RPMI8226 (cell line): Measurements from ENCODE around the gene PSMB9.
"Not testable (repeated sequence)": the region's sequence is repeated elsewhere in the genome, so short reads cannot be mapped to it uniquely, and the experiment has no call there.

Experiments
- DNase-seq: peaks from one replicate; pipeline ENCODE4 v3.0.0-alpha.2; 2015

PSMB9 gene

GRCh38 chr6:32865724-32866443, 11.9 kb downstream of the PSMB9 start:
- peak; percentile 16 for DNase-seq

GRCh38 chr6:32867022-32867477, 13.1 kb downstream of the PSMB9 start:
- DNase-seq = no peak

- no peak for DNase-seq
Observed at GRCh38 chr6:32867554-32868256, 13.7 kb downstream of the PSMB9 start.

- DNase-seq = peak; percentile 84
Observed at GRCh38 chr6:32868257-32868788, 14.3 kb downstream of the PSMB9 start.

- DNase-seq = not testable (repeated sequence)
Observed at GRCh38 chr6:32873947-32874346, 20.0 kb downstream of the PSMB9 start.

- DNase-seq = no peak
Observed at GRCh38 chr6:32876603-32877002, 22.6 kb downstream of the PSMB9 start.

GRCh38 chr6:32879691-32880090, 25.7 kb downstream of the PSMB9 start:
- DNase-seq = no peak

GRCh38 chr6:32880962-32881361, 27.0 kb downstream of the PSMB9 start:
- not testable (repeated sequence) for DNase-seq

- no peak for DNase-seq
Observed at GRCh38 chr6:32882879-32883250, 28.9 kb downstream of the PSMB9 start.

- DNase-seq = no peak
Observed at GRCh38 chr6:32883789-32884188, 29.8 kb downstream of the PSMB9 start.

GRCh38 chr6:32885698-32886286, 31.8 kb downstream of the PSMB9 start:
- DNase-seq = peak; percentile 75

- DNase-seq = no peak
Observed at GRCh38 chr6:32886681-32887383, 32.8 kb downstream of the PSMB9 start.

- DNase-seq = no peak
Observed at GRCh38 chr6:32887616-32888015, 33.6 kb downstream of the PSMB9 start.

GRCh38 chr6:32888576-32888975, 34.6 kb downstream of the PSMB9 start:
- DNase-seq = no peak

GRCh38 chr6:32889533-32889932, 35.5 kb downstream of the PSMB9 start:
- no peak for DNase-seq

GRCh38 chr6:32890831-32891230, 36.8 kb downstream of the PSMB9 start:
- DNase-seq = no peak

- peak; percentile 95 for DNase-seq
Observed at GRCh38 chr6:32894085-32895005, 40.4 kb downstream of the PSMB9 start.

- DNase-seq = no peak
Observed at GRCh38 chr6:32895006-32895345, 41.0 kb downstream of the PSMB9 start.

GRCh38 chr6:32903952-32904351, 50.0 kb downstream of the PSMB9 start:
- no peak for DNase-seq

GRCh38 chr6:32905078-32905477, 51.1 kb downstream of the PSMB9 start:
- DNase-seq = no peak

- no peak for DNase-seq
Observed at GRCh38 chr6:32906539-32906938, 52.5 kb downstream of the PSMB9 start.

GRCh38 chr6:32908897-32909296, 54.9 kb downstream of the PSMB9 start:
- DNase-seq = no peak
